ENCODE results near the gene SLC9A3.

DNA sequence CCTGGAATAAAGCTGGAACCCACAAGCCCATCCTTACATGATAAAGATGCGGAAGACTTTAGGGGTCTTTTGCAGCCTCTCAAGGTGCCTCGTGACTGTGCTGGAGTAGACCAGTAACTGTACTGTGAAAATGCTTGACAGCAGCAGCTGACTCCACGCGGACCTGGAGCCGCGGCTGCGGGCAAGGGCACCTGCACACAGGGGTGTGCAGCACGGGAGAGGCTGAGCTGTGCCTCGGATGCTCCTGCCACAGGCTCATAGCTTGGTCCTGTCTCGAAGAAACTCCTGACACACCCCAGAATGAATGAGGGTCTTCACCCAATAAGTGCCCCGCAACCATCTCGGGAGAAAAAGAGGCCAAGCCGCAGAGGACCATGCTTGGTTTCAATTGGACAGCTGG, 47.5 kb upstream of the SLC9A3 start:
- TF ChIP-seq POLR2A (IDR thresholded peaks at IDR 0.05): no peak
- TF ChIP-seq, protein P1, sequence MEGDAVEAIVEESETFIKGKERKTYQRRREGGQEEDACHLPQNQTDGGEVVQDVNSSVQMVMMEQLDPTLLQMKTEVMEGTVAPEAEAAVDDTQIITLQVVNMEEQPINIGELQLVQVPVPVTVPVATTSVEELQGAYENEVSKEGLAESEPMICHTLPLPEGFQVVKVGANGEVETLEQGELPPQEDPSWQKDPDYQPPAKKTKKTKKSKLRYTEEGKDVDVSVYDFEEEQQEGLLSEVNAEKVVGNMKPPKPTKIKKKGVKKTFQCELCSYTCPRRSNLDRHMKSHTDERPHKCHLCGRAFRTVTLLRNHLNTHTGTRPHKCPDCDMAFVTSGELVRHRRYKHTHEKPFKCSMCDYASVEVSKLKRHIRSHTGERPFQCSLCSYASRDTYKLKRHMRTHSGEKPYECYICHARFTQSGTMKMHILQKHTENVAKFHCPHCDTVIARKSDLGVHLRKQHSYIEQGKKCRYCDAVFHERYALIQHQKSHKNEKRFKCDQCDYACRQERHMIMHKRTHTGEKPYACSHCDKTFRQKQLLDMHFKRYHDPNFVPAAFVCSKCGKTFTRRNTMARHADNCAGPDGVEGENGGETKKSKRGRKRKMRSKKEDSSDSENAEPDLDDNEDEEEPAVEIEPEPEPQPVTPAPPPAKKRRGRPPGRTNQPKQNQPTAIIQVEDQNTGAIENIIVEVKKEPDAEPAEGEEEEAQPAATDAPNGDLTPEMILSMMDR (IDR thresholded peaks at IDR 0.05 in 4 of 5, conservative IDR thresholded peaks at IDR 0.05 in 1 of 5): no peak

Measured in gastrocnemius medialis (tissue), 4 donors.